ENCODE measurements around the gene ERBB2.
"Not testable (repeated sequence)": the region's sequence is repeated elsewhere in the genome, so short reads cannot be mapped to it uniquely, and the experiment has no call there.

ERBB2 gene

GRCh38 chr17:39716879-39717536 lies 17.1 kb downstream of the ERBB2 start:
- H3K27ac ChIP-seq, result peak overlapping the region; percentile 19
- no peak for TF ChIP-seq CTCF (conservative IDR thresholded peaks at IDR 0.05)
- no peak for TF ChIP-seq ZFX (IDR thresholded peaks at IDR 0.05)

GRCh38 chr17:39717660-39718059 lies 17.8 kb downstream of the ERBB2 start:
- H3K27ac ChIP-seq, result no peak overlapping the region
- no peak for TF ChIP-seq CTCF (conservative IDR thresholded peaks at IDR 0.05)

- H3K27ac ChIP-seq, result no peak overlapping the region
- TF ChIP-seq ZFX (IDR thresholded peaks at IDR 0.05), result no peak
- TF ChIP-seq CTCF (conservative IDR thresholded peaks at IDR 0.05), result no peak
Observed at GRCh38 chr17:39719563-39720355, 19.9 kb downstream of the ERBB2 start.

GRCh38 chr17:39722104-39722503 lies 22.2 kb downstream of the ERBB2 start:
- TF ChIP-seq ZFX (IDR thresholded peaks at IDR 0.05), result no peak
- no peak for TF ChIP-seq CTCF (conservative IDR thresholded peaks at IDR 0.05)
- no peak overlapping the region for H3K27ac ChIP-seq

GRCh38 chr17:39722965-39723848 lies 23.3 kb downstream of the ERBB2 start:
- no peak overlapping the region for H3K27ac ChIP-seq
- TF ChIP-seq ZFX (IDR thresholded peaks at IDR 0.05) (no peak), CTCF (conservative IDR thresholded peaks at IDR 0.05) (no peak)

GRCh38 chr17:39724731-39725130 lies 24.9 kb downstream of the ERBB2 start:
- H3K27ac ChIP-seq, result no peak overlapping the region
- TF ChIP-seq ZFX (IDR thresholded peaks at IDR 0.05), result no peak
- no peak for TF ChIP-seq CTCF (conservative IDR thresholded peaks at IDR 0.05)

- not testable (repeated sequence) for H3K27ac ChIP-seq
Observed at GRCh38 chr17:39725923-39726322, 26.1 kb downstream of the ERBB2 start.
